HepG2 (cell line): ENCODE measurements around the gene EPB41L4A. TPM values are rescaled to one million over a fixed set of nuclear protein-coding genes. Genes with fewer than 3 reads are reported as not detected.

Source experiments
- ATAC-seq: fragments of 200-7000 bp; cut with Tn5 transposase; 3 replicates; pipeline ENCODE4 v1.9.1; 2020; ENCODE audit warnings: mild to moderate bottlenecking, moderate library complexity
- BruUV-seq: library from RNA; stranded (reverse); fragments of 400-500 nt; replicated peaks from 2 replicates; lab custom pipeline; 2021; lab: Mats Ljungman, UMichigan
- CTCF ChIA-PET: fragments of 300-600 bp; formaldehyde crosslinking; extraction: SDS; loops from one replicate; lab custom pipeline; 2021; ENCODE audit warnings: low total read pairs, inconsistent platforms, low intra/inter-chr PET ratio; lab: Yijun Ruan, JAX
- POLR2A ChIA-PET: fragments of 350-600 bp; sonication (Branson Sonifier 250); formaldehyde crosslinking; loops from one replicate; lab custom pipeline; 2020; ENCODE audit warnings: antibody characterized with exemption, inconsistent platforms; lab: Yijun Ruan, JAX
- DNase-seq: peaks from one replicate; pipeline ENCODE4 v3.0.0-alpha.2; 2015; ENCODE audit warnings: low spot score
- FAIRE-seq: peaks from 3 replicates; lab custom pipeline; 2011; peaks lifted over from hg19 to GRCh38; lab: Jason Lieb, UNC
- H2AFZ ChIP-seq: one replicate; pipeline ENCODE4 v1.6.1; 2011; ENCODE audit warnings: low read length, inconsistent platforms
- H3K27ac ChIP-seq: fragments of 300-600 bp; 3 replicates; pipeline ENCODE4 v1.8.0; 2011; ENCODE audit warnings: mixed run types, mild to moderate bottlenecking, mixed read lengths, low read length, inconsistent platforms; ENCODE audit not compliant: insufficient read depth; ENCODE audit errors: extremely low read length
- H3K27me3 ChIP-seq, 2 experiments: fragments of 200-600 bp in 1 of 2; 2 replicates in 1 of 2; 3 replicates in 1 of 2; pipeline versions ENCODE4 v1.6.0 to v1.8.0; 2011; ENCODE audit warnings: low read length in 2 of 2, mild to moderate bottlenecking in 2 of 2, moderate library complexity in 2 of 2, inconsistent platforms in 1 of 2; ENCODE audit not compliant: insufficient read depth in 2 of 2, control insufficient read depth in 1 of 2
- H3K36me3 ChIP-seq, 2 experiments: fragments of 200-600 bp in 1 of 2; replicated peaks in 1 of 2; 2 replicates in 1 of 2; 3 replicates in 1 of 2; pipeline versions ENCODE4 v1.5.1 to v1.8.0; 2011; ENCODE audit warnings: low read length in 2 of 2, inconsistent platforms in 1 of 2; ENCODE audit not compliant: insufficient read depth in 2 of 2, control insufficient read depth in 1 of 2
- H3K4me1 ChIP-seq: 2 replicates; pipeline ENCODE4 v1.5.1; 2012; ENCODE audit warnings: low read length, inconsistent platforms; ENCODE audit not compliant: insufficient read depth
- H3K4me2 ChIP-seq: 2 replicates; pipeline ENCODE4 v1.6.0; 2011; ENCODE audit warnings: low read depth, low read length, inconsistent platforms
- H3K4me3 ChIP-seq, 3 experiments: fragments of 200-600 bp in 1 of 3; sonication (generic), shearing (Covaris generic) in 1 of 3; replicated peaks in 1 of 3; 2 replicates each; pipeline ENCODE4 v1.5.1; 2011 to 2016; ENCODE audit warnings: low read length in 3 of 3, inconsistent platforms in 2 of 3, low read depth in 2 of 3, mild to moderate bottlenecking in 2 of 3, control low read depth in 1 of 3, mixed read lengths in 1 of 3; ENCODE audit not compliant: insufficient read depth in 1 of 3
- H3K79me2 ChIP-seq: one replicate; pipeline ENCODE4 v1.6.1; 2011; ENCODE audit warnings: low read length, inconsistent platforms; ENCODE audit not compliant: insufficient read depth
- H3K9ac ChIP-seq: 2 replicates; pipeline ENCODE4 v1.6.0; 2011; ENCODE audit warnings: mild to moderate bottlenecking, low read depth, low read length, inconsistent platforms; ENCODE audit not compliant: insufficient read depth
- H3K9me3 ChIP-seq: 2 replicates; pipeline ENCODE4 v1.5.1; 2012; ENCODE audit warnings: mild to moderate bottlenecking, low read length
- H4K20me1 ChIP-seq: 2 replicates; pipeline ENCODE4 v1.6.0; 2011; ENCODE audit warnings: inconsistent platforms, mild to moderate bottlenecking, low read length, moderate library complexity; ENCODE audit not compliant: insufficient read depth
- ATRX ChIP-seq: sonication (generic); formaldehyde crosslinking; IDR thresholded peaks from 2 replicates; pipeline ENCODE4 v1.4.0; 2020; ENCODE audit warnings: missing genetic modification reagents, borderline replicate concordance
- BRD4 ChIP-seq: sonication (generic); formaldehyde crosslinking; IDR thresholded peaks from 2 replicates; pipeline ENCODE4 v1.4.0; 2020; ENCODE audit warnings: missing genetic modification reagents
- ERF ChIP-seq: IDR thresholded peaks from 2 replicates; pipeline ENCODE4 v1.6.1; 2018; ENCODE audit warnings: missing biosample characterization, missing genetic modification reagents
- KAT2B ChIP-seq: fragments of 150-350 bp; IDR thresholded peaks from 2 replicates; pipeline ENCODE4 v1.6.1; 2014; ENCODE audit warnings: low read depth, low read length, borderline replicate concordance
- NKX3-1 ChIP-seq: sonication (generic); formaldehyde crosslinking; IDR thresholded peaks from 2 replicates; pipeline ENCODE4 v1.5.0; 2020; ENCODE audit warnings: missing genetic modification reagents
- POLR2A ChIP-seq, 2 experiments: IDR thresholded peaks; 2 replicates each; pipeline ENCODE4 v1.6.1; 2011; ENCODE audit warnings: low read depth in 2 of 2, low read length in 2 of 2, mild to moderate bottlenecking in 1 of 2, moderate library complexity in 1 of 2; ENCODE audit not compliant: insufficient read depth in 1 of 2
- POLR2AphosphoS2 ChIP-seq: IDR thresholded peaks from 2 replicates; pipeline ENCODE4 v1.6.1; 2011; ENCODE audit warnings: low read depth, low read length, improper control_type of control experiment
- TCF7 ChIP-seq: sonication (generic); IDR thresholded peaks from 2 replicates; pipeline ENCODE4 v1.6.1; 2016; ENCODE audit warnings: antibody characterized with exemption, low read depth
- TP53 ChIP-seq: sonication (generic); formaldehyde crosslinking; conservative IDR thresholded peaks from 2 replicates; pipeline ENCODE4 v1.4.0; 2020; ENCODE audit warnings: missing genetic modification reagents
- ZFYVE20 ChIP-seq: sonication (generic); formaldehyde crosslinking; IDR thresholded peaks from 2 replicates; pipeline ENCODE4 v1.8.0; 2023; ENCODE audit warnings: low read depth, mild to moderate bottlenecking, moderate library complexity, missing genetic modification reagents, borderline replicate concordance
- ZNF230 ChIP-seq: sonication (generic); formaldehyde crosslinking; IDR thresholded peaks from 2 replicates; pipeline ENCODE4 v1.4.0; 2020; ENCODE audit warnings: mild to moderate bottlenecking, missing genetic modification reagents
- ZNF382 ChIP-seq: sonication (generic); formaldehyde crosslinking; IDR thresholded peaks from 2 replicates; pipeline ENCODE4 v1.5.0; 2020; ENCODE audit warnings: missing genetic modification reagents, mild to moderate bottlenecking, borderline replicate concordance
- ZNF383 ChIP-seq: sonication (generic); formaldehyde crosslinking; IDR thresholded peaks from 2 replicates; pipeline ENCODE4 v1.4.0; 2020; ENCODE audit warnings: missing genetic modification reagents, mild to moderate bottlenecking, borderline replicate concordance
- ZNF468 ChIP-seq: sonication (generic); formaldehyde crosslinking; IDR thresholded peaks from 2 replicates; pipeline ENCODE4 v1.8.0; 2022; ENCODE audit warnings: mild to moderate bottlenecking, moderate library complexity, missing genetic modification reagents
- ZNF775 ChIP-seq: sonication (generic); formaldehyde crosslinking; IDR thresholded peaks from 2 replicates; pipeline ENCODE4 v1.4.0; 2020; ENCODE audit warnings: missing genetic modification reagents, mild to moderate bottlenecking, moderate library complexity, borderline replicate concordance
- ZNF790 ChIP-seq: sonication (generic); formaldehyde crosslinking; IDR thresholded peaks from 2 replicates; pipeline ENCODE4 v1.8.0; 2022; ENCODE audit warnings: missing genetic modification reagents, mild to moderate bottlenecking, borderline replicate concordance
- WGBS: methylation state at CpG from one replicate; pipeline ENCODE4 v1.1.6; 2017; ENCODE audit warnings: low lambda C conversion rate; 5-methylcytosine and 5-hydroxymethylcytosine counted together
- in situ Hi-C: cut with HindIII; loops from 2 replicates; pipeline ENCODE4 v1.10.0; 2017; ENCODE audit warnings: low pct_unique_long_range_greater_than_20kb; ENCODE audit not compliant: extremely low pct_ligation_motif_present
- intact Hi-C: fragments of 100-400 bp; cut with micrococcal nuclease; formaldehyde crosslinking; loops from one replicate; pipeline ENCODE4 v1.10.0; 2022; ENCODE audit not compliant: unreplicated experiment
- polyA plus RNA-seq, 8 experiments: library from polyadenylated mRNA; depleted of rRNA in 3 of 8; stranded (reverse) in 7 of 8; unstranded in 1 of 8; fragments of >200 nt; fragmentation: Illumina TruSeq in 4 of 8; extraction: Trizol in 4 of 8; gene quantifications; 2 replicates each; pipeline versions ENCODE4 v1.2.1 to v1.2.3, GENCODE V29; 2011 to 2016; ENCODE audit warnings: low read depth in 4 of 8, missing spikeins in 1 of 8, mixed read lengths in 1 of 8; ENCODE audit not compliant: insufficient read depth in 1 of 8
- total RNA-seq, 5 experiments: library from RNA; depleted of rRNA; stranded (reverse); fragments of >200 nt; fragmentation: Illumina TruSeq; extraction: Trizol; gene quantifications; 2 replicates each; pipeline ENCODE4 v1.2.3, GENCODE V29; 2016; ENCODE audit warnings: low read depth in 1 of 5
- TF ChIP-seq, protein P1 (sequence below): sonication (generic); formaldehyde crosslinking; IDR thresholded peaks from 2 replicates; pipeline ENCODE4 v1.8.1; 2022; ENCODE audit warnings: low read depth, mild to moderate bottlenecking, missing genetic modification reagents
- TF ChIP-seq, protein P2 (sequence below): sonication (generic); formaldehyde crosslinking; IDR thresholded peaks from 2 replicates; pipeline ENCODE4 v1.4.0; 2020; ENCODE audit warnings: low read depth, missing genetic modification reagents

Gene EPB41L4A
- total and polyA plus RNA-seq, 2 of the 13 experiments (the other 11 are each of a cell fraction or from before 2014, with no cell fraction given): 0.07 TPM; not detected in 1

DNA sequence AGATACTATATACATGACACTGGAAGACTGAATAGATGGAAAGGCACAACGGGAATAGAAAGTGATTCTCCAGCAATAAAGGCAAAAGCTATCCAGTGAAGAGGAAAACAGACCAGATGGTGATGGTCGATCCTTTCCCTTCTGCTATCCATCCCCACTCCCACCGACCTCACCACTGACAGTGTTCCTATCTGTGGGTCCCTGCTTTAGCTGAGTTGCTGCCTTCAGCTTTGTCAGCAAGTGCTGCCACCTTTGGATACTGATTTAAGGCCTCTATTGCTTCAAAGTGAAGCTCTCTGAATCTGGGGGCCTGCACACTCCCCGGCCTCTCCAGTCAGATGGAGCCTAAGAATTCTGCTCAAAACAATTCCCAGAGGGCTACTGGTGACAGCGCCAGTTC is 32.3 kb downstream of the EPB41L4A start:
- Histone ChIP-seq H3K27me3 (peaks cover 0 to 3% of the 10 kb centered on the region in 2 experiments; a peak in 2 of 5 replicates), H3K4me2 (no peak overlapping the region), H3K9me3 (no peaks in the 10 kb centered on the region), H4K20me1 (no peaks in the 10 kb centered on the region), H3K27ac (no peak overlapping the region), H3K9ac (no peak overlapping the region), H3K4me1 (no peaks in the 10 kb centered on the region), H3K36me3 (no peaks in the 10 kb centered on the region), H2AFZ (no peak overlapping the region), H3K79me2 (no peaks in the 10 kb centered on the region), H3K4me3 (no peak overlapping the region)
- CTCF ChIA-PET: no interaction called here
- TF ChIP-seq, protein P1, sequence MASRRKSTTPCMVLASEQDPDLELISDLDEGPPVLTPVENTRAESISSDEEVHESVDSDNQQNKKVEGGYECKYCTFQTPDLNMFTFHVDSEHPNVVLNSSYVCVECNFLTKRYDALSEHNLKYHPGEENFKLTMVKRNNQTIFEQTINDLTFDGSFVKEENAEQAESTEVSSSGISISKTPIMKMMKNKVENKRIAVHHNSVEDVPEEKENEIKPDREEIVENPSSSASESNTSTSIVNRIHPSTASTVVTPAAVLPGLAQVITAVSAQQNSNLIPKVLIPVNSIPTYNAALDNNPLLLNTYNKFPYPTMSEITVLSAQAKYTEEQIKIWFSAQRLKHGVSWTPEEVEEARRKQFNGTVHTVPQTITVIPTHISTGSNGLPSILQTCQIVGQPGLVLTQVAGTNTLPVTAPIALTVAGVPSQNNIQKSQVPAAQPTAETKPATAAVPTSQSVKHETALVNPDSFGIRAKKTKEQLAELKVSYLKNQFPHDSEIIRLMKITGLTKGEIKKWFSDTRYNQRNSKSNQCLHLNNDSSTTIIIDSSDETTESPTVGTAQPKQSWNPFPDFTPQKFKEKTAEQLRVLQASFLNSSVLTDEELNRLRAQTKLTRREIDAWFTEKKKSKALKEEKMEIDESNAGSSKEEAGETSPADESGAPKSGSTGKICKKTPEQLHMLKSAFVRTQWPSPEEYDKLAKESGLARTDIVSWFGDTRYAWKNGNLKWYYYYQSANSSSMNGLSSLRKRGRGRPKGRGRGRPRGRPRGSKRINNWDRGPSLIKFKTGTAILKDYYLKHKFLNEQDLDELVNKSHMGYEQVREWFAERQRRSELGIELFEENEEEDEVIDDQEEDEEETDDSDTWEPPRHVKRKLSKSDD (CRISPR knock-in tag): no peak
- TF ChIP-seq KAT2B (no peak), ZNF468 (CRISPR knock-in tag) (no peak), BRD4 (CRISPR knock-in tag) (no peak), NKX3-1 (CRISPR knock-in tag) (no peak), ERF (CRISPR knock-in tag) (no peak), TCF7 (no peak), ZFYVE20 (no peak), ATRX (CRISPR knock-in tag) (no peak), POLR2A (IDR thresholded peaks at IDR 0.05; ENCODE audit: insufficient read depth in 1 of 2, low read depth in 2 of 2, low read length in 2 of 2) (no peak), ZNF382 (CRISPR knock-in tag) (no peak), POLR2AphosphoS2 (no peak), TP53 (CRISPR knock-in tag) (no peak), ZNF383 (CRISPR knock-in tag) (no peak), ZNF790 (CRISPR knock-in tag) (no peak), ZNF775 (CRISPR knock-in tag) (no peak), ZNF230 (CRISPR knock-in tag) (no peak)
- TF ChIP-seq, protein P2, sequence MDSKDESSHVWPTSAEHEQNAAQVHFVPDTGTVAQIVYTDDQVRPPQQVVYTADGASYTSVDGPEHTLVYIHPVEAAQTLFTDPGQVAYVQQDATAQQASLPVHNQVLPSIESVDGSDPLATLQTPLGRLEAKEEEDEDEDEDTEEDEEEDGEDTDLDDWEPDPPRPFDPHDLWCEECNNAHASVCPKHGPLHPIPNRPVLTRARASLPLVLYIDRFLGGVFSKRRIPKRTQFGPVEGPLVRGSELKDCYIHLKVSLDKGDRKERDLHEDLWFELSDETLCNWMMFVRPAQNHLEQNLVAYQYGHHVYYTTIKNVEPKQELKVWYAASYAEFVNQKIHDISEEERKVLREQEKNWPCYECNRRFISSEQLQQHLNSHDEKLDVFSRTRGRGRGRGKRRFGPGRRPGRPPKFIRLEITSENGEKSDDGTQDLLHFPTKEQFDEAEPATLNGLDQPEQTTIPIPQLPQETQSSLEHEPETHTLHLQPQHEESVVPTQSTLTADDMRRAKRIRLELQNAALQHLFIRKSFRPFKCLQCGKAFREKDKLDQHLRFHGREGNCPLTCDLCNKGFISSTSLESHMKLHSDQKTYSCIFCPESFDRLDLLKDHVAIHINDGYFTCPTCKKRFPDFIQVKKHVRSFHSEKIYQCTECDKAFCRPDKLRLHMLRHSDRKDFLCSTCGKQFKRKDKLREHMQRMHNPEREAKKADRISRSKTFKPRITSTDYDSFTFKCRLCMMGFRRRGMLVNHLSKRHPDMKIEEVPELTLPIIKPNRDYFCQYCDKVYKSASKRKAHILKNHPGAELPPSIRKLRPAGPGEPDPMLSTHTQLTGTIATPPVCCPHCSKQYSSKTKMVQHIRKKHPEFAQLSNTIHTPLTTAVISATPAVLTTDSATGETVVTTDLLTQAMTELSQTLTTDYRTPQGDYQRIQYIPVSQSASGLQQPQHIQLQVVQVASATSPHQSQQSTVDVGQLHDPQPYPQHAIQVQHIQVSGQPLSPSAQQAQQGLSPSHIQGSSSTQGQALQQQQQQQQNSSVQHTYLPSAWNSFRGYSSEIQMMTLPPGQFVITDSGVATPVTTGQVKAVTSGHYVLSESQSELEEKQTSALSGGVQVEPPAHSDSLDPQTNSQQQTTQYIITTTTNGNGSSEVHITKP: no peak
- POLR2A ChIA-PET: no interaction called here
- WGBS: 1% methylated on average over 3 of the region's 5 CpGs
- FAIRE-seq (no peak), ATAC-seq (no peak), DNase-seq (no peak)
- intact Hi-C loops (no loop called here), in situ Hi-C loops (no loop called here)
- BruUV-seq: no TSS peak
